AG08395 (cell line): Measurements from ENCODE around the gene C16orf87.

Source experiments
- DNase-seq: peaks from one replicate; pipeline ENCODE4 v3.0.0; 2012; ENCODE audit warnings: mixed read lengths, low spot score

C16orf87 gene

GRCh38 chr16:46843898-46844642 lies 13.1 kb upstream of the C16orf87 start:
- DNase-seq, result no peak

GRCh38 chr16:46842192-46842895 lies 11.4 kb upstream of the C16orf87 start:
- DNase-seq, result no peak

- no peak for DNase-seq
Observed at GRCh38 chr16:46839986-46840443, 9.0 kb upstream of the C16orf87 start.

- DNase-seq, result no peak
Observed at GRCh38 chr16:46836534-46837530, 5.9 kb upstream of the C16orf87 start.

GRCh38 chr16:46833460-46833800 lies 2.5 kb upstream of the C16orf87 start:
- no peak for DNase-seq

GRCh38 chr16:46832757-46833459 lies 1.9 kb upstream of the C16orf87 start:
- no peak for DNase-seq

- DNase-seq, result no peak
Observed at GRCh38 chr16:46830417-46830901, 521 bp downstream of the C16orf87 start.

- no peak for DNase-seq
Observed at GRCh38 chr16:46828943-46829342, 2.0 kb downstream of the C16orf87 start.

- DNase-seq, result no peak
Observed at GRCh38 chr16:46828292-46828691, 2.7 kb downstream of the C16orf87 start.

- no peak for DNase-seq
Observed at GRCh38 chr16:46826631-46827030, 4.3 kb downstream of the C16orf87 start.

GRCh38 chr16:46822270-46822669 lies 8.7 kb downstream of the C16orf87 start:
- peak; percentile 37 for DNase-seq

GRCh38 chr16:46817961-46818360 lies 13.0 kb downstream of the C16orf87 start:
- DNase-seq, result no peak

GRCh38 chr16:46814790-46815189 lies 16.2 kb downstream of the C16orf87 start:
- no peak for DNase-seq

- DNase-seq, result no peak
Observed at GRCh38 chr16:46813611-46814010, 17.4 kb downstream of the C16orf87 start.

- DNase-seq, result no peak
Observed at GRCh38 chr16:46812781-46813540, 18.0 kb downstream of the C16orf87 start.

GRCh38 chr16:46811682-46812081 lies 19.3 kb downstream of the C16orf87 start:
- no peak for DNase-seq

GRCh38 chr16:46808997-46809396 lies 22.0 kb downstream of the C16orf87 start:
- no peak for DNase-seq

- DNase-seq, result no peak
Observed at GRCh38 chr16:46807336-46807735, 23.6 kb downstream of the C16orf87 start.

GRCh38 chr16:46803373-46803772 lies 27.6 kb downstream of the C16orf87 start:
- no peak for DNase-seq

GRCh38 chr16:46801428-46802049 lies 29.4 kb downstream of the C16orf87 start:
- DNase-seq, result peak; percentile 49
